GM10847 (cell line): ENCODE measurements around the gene PCDHA13.

Experiments
- POLR2A ChIP-seq: IDR thresholded peaks from 2 replicates; pipeline ENCODE4 v1.6.1; 2011; ENCODE audit not compliant: insufficient read length; ENCODE audit errors: extremely low read depth

PCDHA13 gene

DNA sequence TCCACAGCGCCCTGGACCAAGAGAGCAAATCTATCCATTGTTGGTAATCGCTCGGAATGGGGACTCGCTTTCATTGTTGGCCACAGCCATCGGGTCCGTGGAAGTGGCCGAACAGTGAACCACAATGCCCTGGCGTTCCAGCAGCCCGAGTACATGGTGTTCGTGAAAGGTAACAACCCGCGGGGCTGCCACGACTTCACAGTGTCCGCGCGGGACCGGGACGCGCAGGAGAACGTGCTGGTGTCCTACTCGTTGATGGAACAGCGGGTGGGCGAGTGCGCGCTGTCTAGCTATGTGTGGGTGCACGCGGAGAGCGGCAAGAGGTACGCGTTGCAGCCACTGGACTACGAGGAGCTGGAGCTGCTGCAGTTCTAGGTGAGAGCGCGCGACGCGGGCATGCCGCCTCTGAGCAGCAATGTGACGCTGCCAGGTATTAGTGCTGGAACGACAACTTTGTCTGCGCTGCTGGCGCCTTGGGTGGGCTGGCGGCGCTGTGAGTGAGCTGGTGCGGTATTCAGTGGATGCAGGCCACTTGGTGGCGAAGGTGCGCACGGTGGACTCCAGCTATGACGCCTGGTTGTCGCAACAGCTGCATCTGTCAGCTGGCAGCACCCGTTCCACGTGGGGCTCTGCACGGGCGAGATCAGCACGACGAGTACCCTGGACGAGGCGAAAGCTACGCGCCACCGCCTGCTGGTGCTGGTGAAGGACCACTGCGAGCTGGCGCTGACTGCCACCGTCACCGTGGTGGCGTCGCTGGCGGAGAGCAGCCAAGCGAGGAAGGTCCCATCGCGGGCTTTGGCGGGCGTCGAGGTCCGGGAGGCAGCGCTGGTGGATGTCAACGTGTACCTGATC lies 19.3 kb upstream of the PCDHA13 start:
- TF ChIP-seq POLR2A: no peak

DNA sequence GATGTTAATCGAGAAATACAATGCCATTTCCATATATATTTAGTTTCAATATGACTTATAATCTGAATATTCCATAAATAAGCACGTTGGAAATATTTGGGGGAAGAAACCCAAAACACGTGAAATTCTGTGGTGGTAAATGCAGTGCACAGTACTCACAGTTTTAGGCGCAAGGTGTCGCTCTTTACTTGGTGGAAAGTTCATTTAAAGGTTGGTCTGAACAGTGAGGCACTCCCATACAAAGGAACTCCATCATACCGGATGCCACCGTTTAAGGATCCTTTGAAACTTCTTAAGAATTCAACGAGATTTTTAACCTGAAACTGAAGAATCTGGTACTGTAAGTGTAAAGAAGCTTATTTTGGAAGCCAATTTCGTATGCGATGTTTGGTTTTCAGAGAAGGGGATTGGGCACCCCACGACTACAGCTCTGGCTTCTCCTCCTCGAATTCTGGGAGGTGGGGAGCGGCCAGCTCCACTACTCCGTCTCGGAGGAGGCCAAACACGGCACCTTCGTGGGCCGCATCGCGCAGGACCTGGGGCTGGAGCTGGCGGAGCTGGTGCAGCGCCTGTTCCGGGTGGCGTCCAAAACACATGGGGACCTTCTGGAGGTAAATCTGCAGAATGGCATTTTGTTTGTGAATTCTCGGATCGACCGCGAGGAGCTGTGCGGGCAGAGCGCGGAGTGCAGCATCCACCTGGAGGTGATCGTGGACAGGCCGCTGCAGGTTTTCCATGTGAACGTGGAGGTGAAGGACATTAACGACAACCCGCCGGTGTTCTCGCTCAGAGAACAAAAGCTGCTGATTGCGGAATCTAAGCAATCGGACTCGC lies 13.0 kb upstream of the PCDHA13 start, which contains the start of gene PCDHA11:
PCDHA11 (plus strand) TSS at position 237 of the 834 bp plus-strand sequence; CDS start at position 384, 147 bp downstream.
- no peak for TF ChIP-seq POLR2A

DNA sequence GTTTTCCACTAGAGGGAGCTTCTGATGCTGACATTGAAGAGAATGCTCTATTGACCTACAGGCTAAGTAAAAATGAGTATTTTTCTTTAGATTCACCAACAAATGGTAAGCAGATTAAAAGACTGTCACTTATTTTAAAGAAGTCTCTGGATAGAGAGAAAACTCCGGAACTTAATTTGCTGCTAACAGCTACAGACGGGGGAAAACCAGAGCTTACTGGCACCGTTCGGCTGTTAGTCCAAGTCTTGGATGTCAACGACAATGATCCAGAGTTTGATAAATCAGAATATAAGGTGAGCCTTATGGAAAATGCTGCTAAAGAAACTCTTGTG lies 12.4 kb upstream of the PCDHA13 start:
- no peak for TF ChIP-seq POLR2A

DNA sequence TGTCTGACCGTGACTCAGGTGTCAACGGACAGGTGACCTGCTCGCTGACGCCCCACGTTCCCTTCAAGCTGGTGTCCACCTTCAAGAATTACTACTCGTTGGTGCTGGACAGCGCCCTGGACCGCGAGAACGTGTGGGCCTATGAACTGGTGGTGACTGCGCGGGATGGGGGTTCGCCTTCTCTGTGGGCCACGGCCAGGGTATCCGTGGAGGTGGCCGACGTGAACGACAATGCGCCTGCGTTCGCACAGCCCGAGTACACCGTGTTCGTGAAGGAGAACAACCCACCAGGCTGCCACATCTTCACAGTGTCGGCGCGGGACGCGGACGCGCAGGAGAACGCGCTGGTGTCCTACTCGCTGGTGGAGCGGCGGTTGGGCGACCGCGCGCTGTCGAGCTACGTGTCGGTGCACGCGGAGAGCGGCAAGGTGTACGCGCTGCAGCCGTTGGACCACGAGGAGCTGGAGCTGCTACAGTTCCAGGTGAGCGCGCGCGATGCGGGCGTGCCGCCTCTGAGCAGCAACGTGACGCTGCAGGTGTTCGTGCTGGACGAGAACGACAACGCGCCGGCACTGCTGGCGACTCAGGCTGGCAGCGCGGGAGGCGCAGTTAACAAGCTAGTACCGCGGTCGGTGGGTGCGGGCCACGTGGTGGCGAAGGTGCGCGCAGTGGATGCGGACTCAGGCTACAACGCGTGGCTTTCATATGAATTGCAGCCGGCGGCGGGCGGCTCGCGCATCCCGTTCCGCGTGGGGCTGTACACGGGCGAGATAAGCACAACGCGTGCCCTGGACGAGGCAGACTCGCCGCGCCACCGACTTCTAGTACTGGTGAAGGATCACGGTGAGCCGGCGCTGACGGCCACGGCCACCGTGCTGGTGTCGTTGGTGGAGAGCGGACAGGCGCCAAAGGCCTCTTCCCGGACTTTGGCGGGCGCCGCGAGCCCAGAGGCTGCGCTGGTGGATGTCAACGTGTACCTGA lies 11.4 kb upstream of the PCDHA13 start:
- TF ChIP-seq POLR2A: no peak

DNA sequence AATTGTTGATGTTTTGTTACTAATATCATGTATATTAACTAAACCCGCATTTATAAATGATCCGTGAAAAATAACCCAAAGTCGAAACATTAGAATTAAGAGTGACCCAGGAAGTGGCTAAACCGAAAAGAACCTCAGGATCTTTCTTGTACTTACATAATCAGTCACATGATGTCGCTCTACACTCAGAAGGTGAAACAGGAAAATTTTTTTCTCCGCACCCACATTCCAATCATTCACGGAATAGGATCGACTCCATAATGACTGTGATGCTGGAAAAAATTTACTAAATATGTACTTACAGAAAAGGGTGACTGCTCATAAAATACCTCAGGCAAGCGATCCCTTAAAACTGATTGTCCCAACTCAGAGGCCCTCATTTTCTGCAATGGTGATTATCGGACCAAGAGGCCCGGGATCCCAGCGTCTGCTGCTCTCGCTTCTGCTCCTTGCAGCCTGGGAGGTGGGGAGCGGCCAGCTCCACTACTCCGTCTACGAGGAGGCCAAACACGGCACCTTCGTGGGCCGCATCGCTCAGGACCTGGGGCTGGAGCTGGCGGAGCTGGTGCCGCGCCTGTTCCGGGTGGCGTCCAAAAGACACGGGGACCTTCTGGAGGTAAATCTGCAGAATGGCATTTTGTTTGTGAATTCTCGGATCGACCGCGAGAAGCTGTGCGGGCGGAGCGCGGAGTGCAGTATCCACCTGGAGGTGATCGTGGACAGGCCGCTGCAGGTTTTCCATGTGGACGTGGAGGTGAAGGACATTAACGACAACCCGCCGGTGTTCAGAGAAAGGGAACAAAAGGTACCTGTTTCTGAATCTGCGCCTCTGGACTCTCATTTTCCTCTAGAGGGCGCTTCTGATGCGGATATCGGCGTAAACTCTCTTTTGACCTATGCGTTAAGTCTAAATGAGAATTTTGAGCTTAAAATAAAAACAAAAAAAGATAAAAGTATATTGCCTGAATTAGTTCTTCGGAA lies 6.5 kb upstream of the PCDHA13 start, which contains the start of gene PCDHA12:
PCDHA12 (plus strand) TSS at position 224 of the 981 bp plus-strand sequence; CDS start at position 389, 165 bp downstream.
- no peak for TF ChIP-seq POLR2A

DNA sequence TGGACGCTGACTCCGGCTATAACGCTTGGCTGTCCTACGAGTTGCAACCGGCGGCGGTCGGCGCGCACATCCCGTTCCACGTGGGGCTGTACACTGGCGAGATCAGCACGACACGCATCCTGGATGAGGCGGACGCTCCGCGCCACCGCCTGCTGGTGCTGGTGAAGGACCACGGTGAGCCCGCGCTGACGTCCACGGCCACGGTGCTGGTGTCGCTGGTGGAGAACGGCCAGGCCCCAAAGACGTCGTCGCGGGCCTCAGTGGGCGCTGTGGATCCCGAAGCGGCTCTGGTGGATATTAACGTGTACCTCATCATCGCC lies 4.7 kb upstream of the PCDHA13 start:
- no peak for TF ChIP-seq POLR2A

DNA sequence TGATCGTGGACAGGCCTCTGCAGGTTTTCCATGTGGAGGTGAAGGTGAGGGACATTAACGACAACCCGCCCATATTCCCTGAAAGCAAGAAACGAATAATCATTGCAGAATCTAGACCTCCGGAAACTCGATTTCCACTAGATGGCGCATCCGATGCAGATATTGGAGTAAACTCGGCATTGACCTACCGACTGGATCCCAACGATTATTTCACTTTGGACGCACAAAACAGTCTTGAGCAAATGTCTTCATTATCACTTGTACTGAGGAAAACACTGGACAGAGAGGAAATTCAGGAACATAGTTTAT lies 621 bp downstream of the PCDHA13 start:
- no peak for TF ChIP-seq POLR2A

DNA sequence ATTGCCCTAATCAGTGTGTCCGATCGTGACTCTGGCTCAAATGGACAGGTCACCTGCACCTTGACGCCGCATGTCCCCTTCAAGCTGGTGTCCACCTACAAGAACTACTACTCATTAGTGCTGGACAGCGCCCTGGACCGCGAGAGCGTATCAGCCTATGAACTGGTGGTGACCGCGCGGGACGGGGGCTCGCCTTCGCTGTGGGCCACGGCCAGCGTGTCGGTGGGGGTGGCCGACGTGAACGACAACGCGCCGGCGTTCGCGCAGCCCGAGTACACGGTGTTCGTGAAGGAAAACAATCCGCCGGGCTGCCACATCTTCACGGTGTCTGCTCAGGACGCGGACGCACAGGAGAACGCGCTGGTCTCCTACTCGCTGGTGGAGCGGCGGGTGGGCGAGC lies 1.4 kb downstream of the PCDHA13 start:
- no peak for TF ChIP-seq POLR2A

DNA sequence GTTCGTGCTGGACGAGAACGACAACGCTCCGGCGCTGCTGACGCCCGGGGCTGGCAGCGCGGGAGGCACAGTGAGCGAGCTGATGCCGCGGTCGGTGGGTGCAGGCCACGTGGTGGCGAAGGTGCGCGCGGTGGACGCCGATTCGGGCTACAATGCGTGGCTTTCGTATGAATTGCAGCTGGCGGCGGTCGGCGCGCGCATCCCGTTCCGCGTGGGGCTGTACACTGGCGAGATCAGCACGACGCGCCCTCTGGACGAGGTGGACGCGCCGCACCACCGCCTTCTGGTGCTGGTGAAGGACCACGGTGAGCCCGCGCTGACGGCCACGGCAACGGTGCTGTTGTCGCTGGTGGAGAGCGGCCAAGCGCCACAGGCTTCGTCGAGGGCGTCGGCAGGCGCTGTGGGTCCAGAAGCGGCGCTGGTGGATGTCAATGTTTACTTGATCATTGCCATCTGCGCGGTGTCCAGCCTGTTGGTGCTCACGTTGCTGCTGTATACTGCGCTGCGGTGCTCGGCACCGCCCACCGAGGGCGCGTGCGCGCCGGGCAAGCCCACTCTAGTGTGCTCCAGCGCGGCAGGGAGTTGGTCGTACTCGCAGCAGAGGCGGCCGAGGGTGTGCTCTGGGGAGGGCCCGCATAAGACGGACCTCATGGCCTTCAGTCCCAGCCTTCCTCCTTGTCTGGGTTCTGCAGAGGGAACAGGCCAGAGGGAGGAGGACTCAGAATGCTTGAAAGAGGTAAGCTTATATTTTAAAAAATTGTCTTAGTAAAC lies 2.2 kb downstream of the PCDHA13 start:
- no peak for TF ChIP-seq POLR2A

DNA sequence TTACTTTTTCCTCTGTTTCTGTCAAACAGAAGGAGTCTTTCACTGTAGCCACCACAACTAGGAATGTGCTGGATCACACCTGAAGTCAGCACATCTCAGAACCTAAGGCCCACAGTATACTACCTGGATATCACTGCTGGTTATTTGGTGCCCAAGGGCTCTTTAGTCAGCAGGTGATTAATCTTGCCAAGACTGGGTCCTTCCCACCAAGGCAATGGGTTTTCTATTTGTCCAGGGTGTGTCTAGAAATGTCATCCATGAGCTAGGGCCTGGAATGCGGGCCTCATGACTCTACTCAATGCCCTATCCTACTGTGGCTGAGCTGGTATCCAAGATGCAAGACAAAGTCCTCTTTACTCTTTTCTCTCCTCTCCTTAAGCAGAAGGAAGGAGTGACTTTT lies 34.4 kb downstream of the PCDHA13 start:
- no peak for TF ChIP-seq POLR2A

DNA sequence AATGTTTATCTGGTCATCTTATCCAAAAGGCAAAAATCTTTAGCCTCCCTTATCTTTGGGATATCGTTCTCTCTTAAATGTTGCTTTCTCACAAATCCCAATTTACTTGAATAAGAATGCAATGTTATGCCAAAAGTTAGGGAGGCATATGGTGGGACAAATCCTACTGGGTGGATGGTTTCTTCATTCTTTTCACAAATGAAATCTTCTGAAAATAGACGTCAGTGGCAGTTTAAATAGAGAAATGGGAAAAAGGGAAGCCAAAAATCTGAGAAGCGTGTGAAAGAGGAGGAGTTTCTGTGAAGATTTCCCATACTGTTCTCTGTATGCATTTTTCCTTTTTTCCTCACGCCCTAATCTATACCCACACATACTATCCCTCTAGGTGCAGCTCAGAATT lies 41.7 kb downstream of the PCDHA13 start:
- TF ChIP-seq POLR2A: no peak

DNA sequence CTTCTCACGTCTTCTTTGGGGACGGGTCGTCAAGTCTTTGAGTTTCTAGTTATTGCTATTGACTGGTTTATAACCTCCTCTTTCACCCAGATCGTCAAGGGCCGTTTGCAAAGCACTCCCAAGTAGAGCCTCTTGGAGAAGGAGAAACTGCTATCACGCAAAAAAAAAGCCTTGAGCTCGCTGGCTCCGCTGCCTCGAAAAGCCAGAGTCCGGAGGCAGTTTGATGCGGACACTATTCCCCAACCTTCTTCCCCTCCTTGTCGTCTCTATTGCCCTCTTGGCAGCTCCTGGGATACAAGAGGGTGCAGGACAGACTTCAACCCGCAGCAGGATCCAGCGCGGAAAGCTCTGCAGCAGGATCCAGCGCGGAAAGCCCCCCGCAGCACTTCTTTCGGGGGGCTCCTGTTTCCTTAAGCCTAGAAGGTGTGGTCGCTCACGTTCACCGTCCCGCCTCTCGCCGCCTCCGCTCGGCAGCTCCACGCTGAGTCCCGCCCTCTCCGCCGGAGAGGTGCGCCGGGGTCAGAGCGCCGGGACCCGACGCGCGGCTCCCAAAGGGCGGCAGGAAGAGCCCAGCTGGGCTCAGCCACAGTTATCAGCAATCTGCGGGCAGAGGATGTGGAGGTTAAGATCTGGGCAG lies 44.0 kb downstream of the PCDHA13 start, which contains the start of gene PCDHAC1:
PCDHAC1 (plus strand) TSS at position 494 of the 637 bp plus-strand sequence. CDS start 594 bp downstream, outside the sequence.
- TF ChIP-seq POLR2A: no peak
